ENCODE data around the gene CFAP119.

DNA sequence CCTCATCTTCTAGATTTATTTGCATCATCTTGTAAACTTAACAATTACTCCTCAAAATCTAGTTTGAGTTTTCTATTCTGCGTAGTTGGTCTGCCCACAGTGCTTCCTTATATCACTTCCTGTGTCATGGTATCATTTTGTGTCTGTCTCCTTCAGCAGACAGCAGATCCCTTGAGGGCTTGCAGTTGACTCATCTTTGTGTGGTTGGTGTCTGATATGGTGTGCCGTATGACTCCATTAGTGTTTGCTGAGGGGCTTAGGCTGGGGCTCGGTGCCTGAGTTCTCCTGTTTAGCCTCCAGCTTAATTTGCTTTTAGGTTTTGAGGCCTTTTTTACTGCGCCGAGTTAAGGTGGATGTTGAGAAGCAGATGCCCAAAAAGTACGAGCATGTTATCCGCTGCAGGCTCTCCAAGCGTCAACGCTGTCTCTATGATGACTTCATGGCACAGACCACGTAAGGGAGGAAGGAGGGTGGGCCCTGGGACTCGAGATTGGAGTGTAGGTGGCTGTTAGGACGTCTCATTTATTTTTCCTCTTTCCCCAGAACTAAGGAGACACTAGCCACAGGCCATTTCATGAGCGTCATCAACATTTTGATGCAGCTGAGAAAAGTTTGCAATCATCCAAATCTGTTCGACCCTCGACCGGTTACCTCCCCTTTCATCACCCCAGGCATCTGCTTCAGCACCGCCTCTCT lies 46.0 kb downstream of the CFAP119 start:
- no peak for TF ChIP-seq GATA2 (IDR thresholded peaks at IDR 0.05; ENCODE audit: low read depth, low read length)
- TF ChIP-seq GATA3 (IDR thresholded peaks at IDR 0.05; ENCODE audit: low read depth, low read length), result no peak
